Mesenteric fat pad (tissue), 1 donor: ENCODE data around the gene CHAF1A. TPM values are rescaled to one million over a fixed set of nuclear protein-coding genes. Genes with fewer than 3 reads are reported as not detected.

Experiments used
- DNase-seq: peaks from one replicate; pipeline ENCODE4 v3.0.0-alpha.2; 2020; ENCODE audit warnings: low spot score
- total RNA-seq: library from RNA; stranded (reverse); fragmentation: NEBNext Ultra II Directional; extraction: Animal tissue kit (Norgen Biotek cat#: 25700); gene quantifications from one replicate; pipeline ENCODE4 v1.2.1, GENCODE V29; 2021
- donor health status: DM: yes; HTN: yes; CAD: no.

CHAF1A gene
- total RNA-seq, 1 donor from 2014 or later = 6.0 TPM

GRCh38 chr19:4378886-4379285, 23.6 kb upstream of the CHAF1A start:
- DNase-seq = no peak

DNA sequence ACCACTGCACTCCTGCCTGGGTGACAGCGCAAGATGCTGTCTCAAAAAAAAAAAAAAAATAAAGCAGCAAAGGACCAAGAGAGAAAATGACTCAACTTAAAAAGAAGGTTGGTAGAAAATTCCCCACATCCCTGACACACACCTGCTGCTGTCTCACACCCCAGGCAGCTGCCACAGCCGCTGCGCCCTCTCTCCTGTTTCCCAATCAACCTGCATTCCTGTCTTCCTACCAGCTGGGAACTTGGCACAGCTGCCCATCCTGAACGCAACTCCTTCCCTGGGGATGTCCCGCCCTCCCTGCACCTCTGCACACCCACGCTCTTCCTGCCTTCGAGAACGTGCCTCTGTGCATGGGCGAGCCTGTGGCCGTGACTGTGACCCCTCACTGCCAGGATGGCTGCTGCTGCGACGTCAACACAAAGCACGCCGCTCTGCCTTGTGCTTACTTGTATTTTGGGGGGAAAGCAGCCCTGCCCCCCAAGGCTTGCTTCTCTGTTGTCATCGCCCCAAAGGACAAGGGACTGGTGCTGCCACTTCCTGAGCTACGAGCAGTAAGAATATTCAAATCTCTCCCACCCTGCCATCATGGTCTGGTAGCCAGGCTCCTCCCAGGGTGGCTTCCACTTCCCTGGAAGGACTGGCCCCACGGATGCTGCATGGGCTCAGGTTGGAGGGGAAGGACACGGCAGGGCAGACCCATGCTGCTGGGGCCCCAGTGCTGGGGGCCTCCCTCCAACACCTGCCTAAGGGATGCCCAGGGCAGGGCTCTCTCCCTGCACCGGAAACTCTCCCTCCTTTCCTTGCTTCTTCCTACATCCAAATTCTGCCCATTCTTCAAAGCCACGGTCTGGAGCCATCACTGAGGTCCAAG, 22.8 kb upstream of the CHAF1A start:
- no peak for DNase-seq

- DNase-seq = no peak
Measured at GRCh38 chr19:4380254-4380727, 22.1 kb upstream of the CHAF1A start.

DNA sequence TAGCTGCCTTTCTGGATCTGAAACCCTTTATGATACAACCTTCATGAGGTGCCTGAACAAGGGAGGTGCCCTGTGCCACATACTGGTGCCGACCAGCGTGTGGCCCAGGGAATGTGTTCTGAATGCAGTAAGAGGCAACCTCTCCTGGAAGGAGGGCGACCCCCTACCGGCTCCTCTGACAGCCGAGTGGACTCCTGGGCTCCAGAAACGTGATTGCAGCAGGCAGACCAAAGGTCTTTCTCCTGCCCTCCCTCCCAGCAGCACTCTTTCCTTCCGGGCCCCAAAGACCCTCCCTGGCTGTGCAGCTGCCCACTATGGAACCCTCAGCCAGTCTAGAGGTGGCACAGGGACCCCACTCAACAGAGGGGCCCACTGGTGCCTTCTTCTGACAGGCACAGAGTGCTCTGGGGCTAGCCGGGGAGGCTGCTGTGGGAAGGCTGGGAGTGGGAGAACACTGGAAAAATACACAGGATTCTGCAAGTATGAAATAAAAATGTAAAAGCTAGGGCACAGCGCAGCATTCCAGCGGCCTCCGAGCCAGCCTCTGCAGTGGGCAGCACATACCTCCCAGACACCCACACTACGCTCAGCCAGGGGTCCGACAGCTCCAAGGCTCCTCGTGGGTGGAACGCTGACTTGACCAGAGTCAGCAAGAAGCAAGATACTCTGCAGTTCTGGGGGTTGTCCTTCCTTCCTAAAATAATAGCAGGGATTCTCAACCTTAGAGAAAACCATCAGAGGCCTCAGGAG, 17.0 kb upstream of the CHAF1A start:
- no peak for DNase-seq

- no peak for DNase-seq
Measured at GRCh38 chr19:4386041-4386782, 16.2 kb upstream of the CHAF1A start.

- DNase-seq = no peak
Measured at GRCh38 chr19:4388337-4389063, 13.9 kb upstream of the CHAF1A start.

GRCh38 chr19:4389064-4389375, 13.4 kb upstream of the CHAF1A start:
- DNase-seq = no peak

- DNase-seq = no peak
Measured at GRCh38 chr19:4389511-4390016, 12.9 kb upstream of the CHAF1A start.

GRCh38 chr19:4390017-4390566, 12.3 kb upstream of the CHAF1A start:
- no peak for DNase-seq

GRCh38 chr19:4390567-4391305, 11.7 kb upstream of the CHAF1A start:
- DNase-seq = no peak

DNA sequence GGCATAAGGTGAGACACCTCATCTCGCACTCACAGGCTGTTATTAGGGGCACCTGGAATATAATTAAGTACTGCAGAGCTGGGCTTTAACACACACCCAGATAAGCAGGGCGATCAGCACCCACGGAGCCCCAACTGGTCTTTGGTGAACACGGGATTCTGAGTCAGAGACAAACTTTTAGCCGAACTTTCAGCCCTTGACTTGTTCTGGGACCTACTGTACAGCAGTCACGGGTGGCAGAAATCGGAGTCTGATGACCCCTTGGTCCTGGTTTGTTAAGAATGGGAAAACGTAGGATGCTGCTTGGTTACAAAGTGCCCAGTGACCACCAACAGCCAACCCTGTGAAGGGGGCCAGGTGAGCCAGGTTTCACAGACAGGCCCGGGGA, 11.1 kb upstream of the CHAF1A start:
- DNase-seq = no peak

GRCh38 chr19:4391701-4392483, 10.5 kb upstream of the CHAF1A start:
- DNase-seq = no peak

- DNase-seq = no peak
Measured at GRCh38 chr19:4393947-4394590, 8.4 kb upstream of the CHAF1A start.

DNA sequence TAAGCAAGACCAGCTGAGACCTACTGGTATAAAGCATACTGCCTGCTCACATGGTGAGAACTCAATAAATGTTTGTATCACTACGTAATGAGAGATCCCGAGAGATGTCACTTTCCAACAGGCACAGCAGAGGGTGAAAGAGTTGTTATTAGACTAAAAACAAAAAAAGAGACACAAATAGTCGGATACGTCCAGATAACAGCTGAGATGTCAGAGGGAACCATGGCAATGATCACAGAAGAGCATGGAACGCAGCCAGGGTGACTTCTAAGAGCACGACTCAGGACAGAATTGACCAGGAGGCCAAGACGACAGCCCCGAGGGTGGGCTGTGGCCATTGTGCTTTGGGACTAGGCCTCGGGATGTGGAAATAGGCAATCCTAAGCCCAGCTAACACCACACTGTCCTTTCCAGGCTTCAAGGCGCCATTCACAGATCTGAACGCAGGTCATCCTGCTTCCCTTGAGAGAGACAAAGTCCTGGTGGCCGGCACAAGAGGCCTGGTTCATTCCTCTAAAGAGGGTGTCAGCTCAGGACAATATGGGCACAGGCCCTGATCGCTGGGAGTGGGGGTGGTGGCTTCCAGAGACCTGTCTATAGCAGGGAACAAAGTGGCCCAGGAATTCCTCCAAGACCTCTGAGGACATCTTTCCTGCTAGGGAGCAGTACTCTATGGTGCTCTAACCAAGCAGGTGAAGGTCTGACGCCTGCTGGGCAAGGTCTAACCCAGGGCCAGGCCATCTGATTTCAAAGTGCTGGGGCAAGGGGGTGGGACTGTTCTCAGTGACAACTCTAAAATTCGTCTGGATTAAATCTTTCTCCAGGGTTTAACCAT, 5.3 kb upstream of the CHAF1A start:
- DNase-seq = no peak

GRCh38 chr19:4399812-4400134, 2.7 kb upstream of the CHAF1A start:
- no peak for DNase-seq

DNA sequence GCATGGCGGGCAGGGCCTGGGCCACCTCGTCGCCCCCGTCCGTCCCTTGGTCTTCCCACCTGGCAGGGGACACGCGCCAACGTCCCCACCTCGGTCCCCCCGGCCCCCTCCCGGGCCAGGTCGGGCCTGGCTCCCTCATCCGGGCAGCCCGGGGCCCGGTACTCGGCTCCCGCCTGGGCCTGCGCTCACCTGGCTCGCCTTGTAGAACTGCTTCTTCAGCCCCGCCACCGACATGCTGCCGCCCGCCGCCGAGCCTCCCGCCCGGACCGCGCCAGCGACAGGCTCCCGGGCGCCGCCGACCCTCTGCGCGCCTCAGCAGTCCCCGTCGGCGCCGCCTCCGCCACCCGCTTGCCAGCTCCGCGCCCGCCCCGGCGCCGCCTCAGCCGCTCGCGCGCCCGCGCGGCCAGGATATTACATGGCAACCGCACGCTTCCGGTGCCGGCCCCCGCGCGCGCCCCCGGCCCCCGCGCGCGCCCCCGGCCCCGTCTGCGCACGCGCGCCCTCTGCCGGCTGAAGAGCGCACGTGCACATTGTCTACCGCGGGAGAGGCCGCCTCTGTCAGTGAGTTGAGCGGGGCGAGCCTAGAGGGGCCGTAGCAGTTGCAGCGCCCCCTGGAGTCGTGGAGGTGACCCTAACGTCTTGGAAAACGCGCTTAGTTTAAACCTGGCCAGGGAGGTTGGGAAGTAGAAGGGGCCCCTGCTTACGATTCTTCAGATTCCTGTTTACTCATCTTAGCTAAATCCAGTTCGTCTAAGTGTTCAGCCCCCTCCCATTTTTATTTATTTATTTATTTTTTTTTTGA, 2.1 kb upstream of the CHAF1A start, which contains the start of gene SH3GL1:
TSS of gene SH3GL1 (minus strand) at position 413 of the 802 bp plus-strand sequence. CDS start at position 234, 179 bp downstream.
- peak; percentile 96 for DNase-seq

DNA sequence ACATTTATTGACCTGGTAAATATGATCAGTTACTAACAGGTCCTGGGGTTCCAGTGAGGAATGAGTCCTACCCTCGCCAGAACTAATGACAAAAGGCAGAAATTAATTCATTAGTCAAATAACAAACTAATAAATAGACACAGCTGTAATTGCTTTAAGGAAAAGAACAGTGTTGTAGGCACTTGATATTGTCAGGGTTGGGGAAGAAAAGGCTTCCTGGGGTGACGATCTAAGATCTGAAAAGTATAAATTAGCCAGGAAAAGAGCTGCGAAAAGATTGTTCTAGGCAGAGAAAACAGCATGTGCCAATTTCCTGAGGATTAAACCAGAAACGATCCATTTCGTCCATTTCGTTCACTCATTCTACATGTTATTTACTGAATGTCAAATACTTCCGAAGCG, 670 bp upstream of the CHAF1A start:
- no peak for DNase-seq
